ENCODE results near the gene PRR23B.

GRCh38 chr3:139024968-139025367 is 4.2 kb upstream of the PRR23B start:
- TF ChIP-seq CTCF (conservative IDR thresholded peaks at IDR 0.05 in 1 of 2, IDR thresholded peaks at IDR 0.05 in 1 of 2; ENCODE audit: extremely low read depth in 1 of 2, insufficient read depth in 1 of 2, low read depth in 1 of 2, low read length in 2 of 2) (no peak), EZH2 (IDR thresholded peaks at IDR 0.05; ENCODE audit: borderline replicate concordance, low read length) (no peak)

Data from mammary epithelial cell (primary cell).